HG03378 (cell line): ENCODE data around the gene PITPNC1.
"Not testable (repeated sequence)": the region's sequence is repeated elsewhere in the genome, so short reads cannot be mapped to it uniquely, and the experiment has no call there.

Experiments used
- ATAC-seq: cut with Tn5 transposase; IDR thresholded peaks from one replicate; pipeline ENCODE4 v1.9.1; 2021; ENCODE audit warnings: mild to moderate bottlenecking, moderate library complexity; ENCODE audit not compliant: unreplicated experiment

PITPNC1 gene

GRCh38 chr17:67637901-67638641, 261.0 kb downstream of the PITPNC1 start:
- no peak for ATAC-seq

GRCh38 chr17:67638871-67639270, 261.8 kb downstream of the PITPNC1 start:
- ATAC-seq: no peak

- ATAC-seq: no peak
Observed at GRCh38 chr17:67639555-67639954, 262.5 kb downstream of the PITPNC1 start.

GRCh38 chr17:67639979-67640378, 262.9 kb downstream of the PITPNC1 start:
- ATAC-seq: no peak

- ATAC-seq: no peak
Observed at GRCh38 chr17:67642488-67642887, 265.4 kb downstream of the PITPNC1 start.

- ATAC-seq: no peak
Observed at GRCh38 chr17:67644061-67644460, 267.0 kb downstream of the PITPNC1 start.

GRCh38 chr17:67645195-67645594, 268.1 kb downstream of the PITPNC1 start:
- not testable (repeated sequence) for ATAC-seq

- no peak for ATAC-seq
Observed at GRCh38 chr17:67646472-67646871, 269.4 kb downstream of the PITPNC1 start.

- no peak for ATAC-seq
Observed at GRCh38 chr17:67647482-67647881, 270.4 kb downstream of the PITPNC1 start.

GRCh38 chr17:67648032-67648905, 271.2 kb downstream of the PITPNC1 start:
- ATAC-seq: no peak

- ATAC-seq: not testable (repeated sequence)
Observed at GRCh38 chr17:67648906-67649295, 271.8 kb downstream of the PITPNC1 start.

GRCh38 chr17:67649891-67650290, 272.8 kb downstream of the PITPNC1 start:
- no peak for ATAC-seq

GRCh38 chr17:67651218-67651579, 274.1 kb downstream of the PITPNC1 start:
- ATAC-seq: not testable (repeated sequence)

GRCh38 chr17:67652433-67652832, 275.4 kb downstream of the PITPNC1 start:
- ATAC-seq: no peak

- ATAC-seq: no peak
Observed at GRCh38 chr17:67655478-67656148, 278.5 kb downstream of the PITPNC1 start.

- no peak for ATAC-seq
Observed at GRCh38 chr17:67656494-67657203, 279.6 kb downstream of the PITPNC1 start.

GRCh38 chr17:67657596-67657995, 280.5 kb downstream of the PITPNC1 start:
- ATAC-seq: no peak

- ATAC-seq: no peak
Observed at GRCh38 chr17:67658265-67658664, 281.2 kb downstream of the PITPNC1 start.

- no peak for ATAC-seq
Observed at GRCh38 chr17:67659028-67659427, 281.9 kb downstream of the PITPNC1 start.

GRCh38 chr17:67662712-67663111, 285.6 kb downstream of the PITPNC1 start:
- no peak for ATAC-seq

- no peak for ATAC-seq
Observed at GRCh38 chr17:67663457-67663856, 286.4 kb downstream of the PITPNC1 start.
